ENCODE data around the gene SETD1B.

GRCh38 chr12:121828826-121829225 lies 25.0 kb downstream of the SETD1B start:
- TF ChIP-seq CHD1 (IDR thresholded peaks at IDR 0.05; ENCODE audit: low read depth, low read length): no peak
- TF ChIP-seq POLR2A (IDR thresholded peaks at IDR 0.05; ENCODE audit: low read depth, low read length): no peak
- no peak for TF ChIP-seq CTCF (conservative IDR thresholded peaks at IDR 0.05; ENCODE audit: low read depth, low read length)
- TF ChIP-seq NFE2L2 (IDR thresholded peaks at IDR 0.05; ENCODE audit: low read depth, low read length): no peak
- TF ChIP-seq RFX5 (IDR thresholded peaks at IDR 0.05; ENCODE audit: low read depth, low read length): no peak
- TF ChIP-seq BHLHE40 (IDR thresholded peaks at IDR 0.05; ENCODE audit: low read depth, low read length): no peak
- no peak for TF ChIP-seq USF2 (IDR thresholded peaks at IDR 0.05; ENCODE audit: low read depth, low read length)
- no peak for TF ChIP-seq SMC3 (IDR thresholded peaks at IDR 0.05; ENCODE audit: low read depth, low read length)

Data from IMR-90 (cell line).